ENCODE data around the gene PKD1L1.

DNA sequence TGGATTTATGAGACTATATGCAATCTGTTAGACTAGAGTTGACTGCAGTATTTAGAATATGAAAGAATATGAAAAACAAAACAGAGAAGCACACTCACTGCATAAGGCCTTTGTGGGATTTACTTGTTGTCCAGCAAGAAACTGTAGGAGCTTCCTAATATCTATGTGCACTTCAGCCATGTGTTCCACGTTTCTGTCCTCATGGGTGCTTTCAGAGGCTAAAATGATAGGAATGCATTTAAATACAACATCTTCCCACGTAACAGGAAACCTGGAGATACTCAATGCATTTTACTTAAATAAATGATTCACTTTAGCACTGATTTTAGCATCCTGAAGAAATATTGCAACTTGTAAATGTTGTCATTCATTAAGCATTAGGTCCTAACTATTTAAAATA lies 19.4 kb upstream of the PKD1L1 start:
- TF ChIP-seq TAF1 (IDR thresholded peaks at IDR 0.05; ENCODE audit: low read depth), result no peak
- TF ChIP-seq EP300 (IDR thresholded peaks at IDR 0.05; ENCODE audit: borderline replicate concordance), result no peak
- TF ChIP-seq, protein P1, sequence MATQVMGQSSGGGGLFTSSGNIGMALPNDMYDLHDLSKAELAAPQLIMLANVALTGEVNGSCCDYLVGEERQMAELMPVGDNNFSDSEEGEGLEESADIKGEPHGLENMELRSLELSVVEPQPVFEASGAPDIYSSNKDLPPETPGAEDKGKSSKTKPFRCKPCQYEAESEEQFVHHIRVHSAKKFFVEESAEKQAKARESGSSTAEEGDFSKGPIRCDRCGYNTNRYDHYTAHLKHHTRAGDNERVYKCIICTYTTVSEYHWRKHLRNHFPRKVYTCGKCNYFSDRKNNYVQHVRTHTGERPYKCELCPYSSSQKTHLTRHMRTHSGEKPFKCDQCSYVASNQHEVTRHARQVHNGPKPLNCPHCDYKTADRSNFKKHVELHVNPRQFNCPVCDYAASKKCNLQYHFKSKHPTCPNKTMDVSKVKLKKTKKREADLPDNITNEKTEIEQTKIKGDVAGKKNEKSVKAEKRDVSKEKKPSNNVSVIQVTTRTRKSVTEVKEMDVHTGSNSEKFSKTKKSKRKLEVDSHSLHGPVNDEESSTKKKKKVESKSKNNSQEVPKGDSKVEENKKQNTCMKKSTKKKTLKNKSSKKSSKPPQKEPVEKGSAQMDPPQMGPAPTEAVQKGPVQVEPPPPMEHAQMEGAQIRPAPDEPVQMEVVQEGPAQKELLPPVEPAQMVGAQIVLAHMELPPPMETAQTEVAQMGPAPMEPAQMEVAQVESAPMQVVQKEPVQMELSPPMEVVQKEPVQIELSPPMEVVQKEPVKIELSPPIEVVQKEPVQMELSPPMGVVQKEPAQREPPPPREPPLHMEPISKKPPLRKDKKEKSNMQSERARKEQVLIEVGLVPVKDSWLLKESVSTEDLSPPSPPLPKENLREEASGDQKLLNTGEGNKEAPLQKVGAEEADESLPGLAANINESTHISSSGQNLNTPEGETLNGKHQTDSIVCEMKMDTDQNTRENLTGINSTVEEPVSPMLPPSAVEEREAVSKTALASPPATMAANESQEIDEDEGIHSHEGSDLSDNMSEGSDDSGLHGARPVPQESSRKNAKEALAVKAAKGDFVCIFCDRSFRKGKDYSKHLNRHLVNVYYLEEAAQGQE (IDR thresholded peaks at IDR 0.05; ENCODE audit: low read depth), result no peak
- TF ChIP-seq ZBTB7A (IDR thresholded peaks at IDR 0.05; ENCODE audit: low read depth), result no peak
- no peak for TF ChIP-seq TCF12 (IDR thresholded peaks at IDR 0.05; ENCODE audit: low read depth)
- TF ChIP-seq EGR1 (IDR thresholded peaks at IDR 0.05), result no peak
- no peak for TF ChIP-seq YY1 (IDR thresholded peaks at IDR 0.05; ENCODE audit: low read depth)
- TF ChIP-seq, protein P2, sequence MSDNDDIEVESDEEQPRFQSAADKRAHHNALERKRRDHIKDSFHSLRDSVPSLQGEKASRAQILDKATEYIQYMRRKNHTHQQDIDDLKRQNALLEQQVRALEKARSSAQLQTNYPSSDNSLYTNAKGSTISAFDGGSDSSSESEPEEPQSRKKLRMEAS (IDR thresholded peaks at IDR 0.05), result no peak
